Measurements from ENCODE around the gene PRR18. TPM values are rescaled to one million over a fixed set of nuclear protein-coding genes. Genes with fewer than 3 reads are reported as not detected.

Gene PRR18
- total RNA-seq, 2 experiments from 2014 or later: not detected

DNA sequence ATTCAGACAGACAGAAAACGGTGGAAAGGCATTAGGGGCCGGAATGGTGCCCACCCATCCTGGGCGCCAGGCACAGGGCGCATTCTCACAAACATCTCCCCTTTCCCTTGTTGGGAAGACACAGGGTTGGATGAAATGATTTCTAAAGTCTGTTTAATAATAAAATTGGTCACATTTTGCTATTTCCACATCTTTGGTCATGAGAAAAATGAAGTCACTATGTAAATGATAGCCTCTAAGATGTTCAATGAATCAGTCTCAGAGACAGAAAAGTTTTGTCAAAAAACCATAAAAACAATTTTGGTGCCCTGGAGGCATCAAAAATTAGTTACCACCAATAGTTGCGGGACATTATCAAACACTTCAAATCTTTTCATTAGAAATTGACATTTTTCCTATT lies 40.7 kb downstream of the PRR18 start:
- H3K4me1 Mint-ChIP-seq (ENCODE audit: low read depth): peaks cover 3% of the 10 kb centered on the region
- ATAC-seq (no peak), DNase-seq (no peak)
- H3K36me3 Mint-ChIP-seq (ENCODE audit: low read depth): no peaks in the 10 kb centered on the region
- H3K27me3 Mint-ChIP-seq (ENCODE audit: low read depth): peaks cover 6% of the 10 kb centered on the region
- H3K27ac Mint-ChIP-seq: no peak overlapping the region
- CTCF ChIA-PET: interaction anchor here (1.4 kb wide), 1 partner anchor 8 kb away, joined by 4 read pairs; no protein-coding TSS in a partner anchor
- H3K9me3 Mint-ChIP-seq (ENCODE audit: insufficient read depth): no peaks in the 10 kb centered on the region
- POLR2A ChIA-PET: no interaction called here
- no peak overlapping the region for H3K4me3 Mint-ChIP-seq

DNA sequence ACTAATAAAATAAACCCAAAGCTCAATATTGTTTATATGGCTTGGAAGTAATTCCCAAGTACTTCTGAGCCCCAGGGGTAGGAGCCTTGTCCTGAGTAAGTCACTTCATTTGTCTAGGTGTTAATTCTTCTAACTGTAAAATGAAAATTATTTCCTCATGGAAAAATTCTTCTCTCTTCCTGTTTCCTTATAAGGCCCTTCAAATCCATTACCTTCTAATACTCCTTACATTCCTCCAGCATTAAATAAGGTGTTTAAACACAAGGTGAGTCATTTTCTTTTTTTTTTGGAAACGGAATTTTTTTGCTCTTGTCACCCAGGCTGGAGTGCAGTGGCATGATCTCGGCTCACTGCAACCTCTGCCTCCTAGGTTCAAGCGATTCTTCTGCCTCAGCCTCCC lies 41.9 kb downstream of the PRR18 start:
- H3K9me3 Mint-ChIP-seq (ENCODE audit: insufficient read depth): no peaks in the 10 kb centered on the region
- no peak overlapping the region for H3K4me3 Mint-ChIP-seq
- no peak overlapping the region for H3K27ac Mint-ChIP-seq
- ChIA-PET CTCF (interaction anchor here (1.0 kb wide), 1 partner anchor 31 kb away, joined by 3 read pairs; no protein-coding TSS in a partner anchor), POLR2A (no interaction called here)
- peaks cover 8% of the 10 kb centered on the region for H3K27me3 Mint-ChIP-seq (ENCODE audit: low read depth)
- H3K4me1 Mint-ChIP-seq (ENCODE audit: low read depth): peaks cover 9% of the 10 kb centered on the region
- DNase-seq: no peak
- no peak for ATAC-seq
- H3K36me3 Mint-ChIP-seq (ENCODE audit: low read depth): no peaks in the 10 kb centered on the region

DNA sequence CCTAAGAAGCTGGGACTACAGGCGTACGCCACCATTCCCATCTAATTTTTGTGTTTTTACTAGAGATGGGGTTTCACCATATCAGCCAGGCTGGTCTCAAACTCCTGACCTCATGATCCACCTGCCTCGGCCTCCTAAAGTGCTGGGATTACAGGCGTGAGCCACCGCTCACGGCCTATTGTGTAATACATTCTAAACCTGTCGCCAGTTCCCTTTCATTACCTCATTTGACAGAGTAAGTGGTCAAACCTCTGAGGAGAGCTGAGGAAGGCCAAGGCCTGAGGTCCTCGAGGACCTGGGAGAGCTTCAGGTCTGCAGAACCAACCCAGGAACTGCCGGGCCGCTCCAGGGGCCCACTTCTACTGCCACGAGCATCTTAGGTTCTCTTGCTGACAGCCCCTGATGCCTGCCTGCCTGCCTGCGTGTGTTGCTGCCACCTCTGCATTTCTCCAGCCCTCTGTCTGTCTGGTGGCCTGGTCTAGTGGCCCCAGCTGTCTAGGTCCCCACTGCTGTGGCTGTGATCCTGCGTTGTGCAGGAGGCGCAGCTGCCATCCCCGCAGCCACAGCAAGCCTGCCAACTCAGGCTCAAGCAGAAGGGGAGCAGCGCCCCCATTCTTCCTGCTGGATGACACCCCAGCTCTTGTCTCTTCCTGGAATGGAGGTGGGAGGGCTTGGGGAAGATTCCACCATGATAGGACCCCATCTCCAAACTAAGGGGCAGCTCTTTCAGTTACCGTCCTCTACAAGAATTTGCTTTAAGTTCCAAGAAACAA lies 45.3 kb downstream of the PRR18 start:
- Mint-ChIP-seq H3K36me3 (ENCODE audit: low read depth) (no peaks in the 10 kb centered on the region), H3K27ac (no peak overlapping the region), H3K4me3 (no peak overlapping the region), H3K9me3 (ENCODE audit: insufficient read depth) (no peaks in the 10 kb centered on the region), H3K27me3 (ENCODE audit: low read depth) (peaks cover 4% of the 10 kb centered on the region), H3K4me1 (ENCODE audit: low read depth) (peaks cover 35% of the 10 kb centered on the region)
- ATAC-seq (no peak), DNase-seq (no peak)
- ChIA-PET POLR2A (no interaction called here), CTCF (no interaction called here)

- CTCF ChIA-PET: interaction anchor here (0.7 to 1.8 kb wide), 12 partner anchors 9 to 141 kb away, joined by 3 to 7 read pairs (median 4); no protein-coding TSS in a partner anchor
- peak overlapping the region; percentile 87 for H3K27ac Mint-ChIP-seq
- DNase-seq (no peak), ATAC-seq (peak; percentile 14)
- peaks cover 49% of the 10 kb centered on the region for H3K4me1 Mint-ChIP-seq (ENCODE audit: low read depth)
- H3K27me3 Mint-ChIP-seq (ENCODE audit: low read depth): peaks cover 22% of the 10 kb centered on the region
- peak overlapping the region; percentile 70 for H3K4me3 Mint-ChIP-seq
- POLR2A ChIA-PET: interaction anchor here (0.7 to 1.1 kb wide), 2 partner anchors 14 to 117 kb away, joined by 3 read pairs; no protein-coding TSS in a partner anchor
- no peaks in the 10 kb centered on the region for H3K9me3 Mint-ChIP-seq (ENCODE audit: insufficient read depth)
- peaks cover 8% of the 10 kb centered on the region for H3K36me3 Mint-ChIP-seq (ENCODE audit: low read depth)
These were observed 48.8 kb downstream of the PRR18 start for GRCh38 chr6:166259296-166259977.

DNA sequence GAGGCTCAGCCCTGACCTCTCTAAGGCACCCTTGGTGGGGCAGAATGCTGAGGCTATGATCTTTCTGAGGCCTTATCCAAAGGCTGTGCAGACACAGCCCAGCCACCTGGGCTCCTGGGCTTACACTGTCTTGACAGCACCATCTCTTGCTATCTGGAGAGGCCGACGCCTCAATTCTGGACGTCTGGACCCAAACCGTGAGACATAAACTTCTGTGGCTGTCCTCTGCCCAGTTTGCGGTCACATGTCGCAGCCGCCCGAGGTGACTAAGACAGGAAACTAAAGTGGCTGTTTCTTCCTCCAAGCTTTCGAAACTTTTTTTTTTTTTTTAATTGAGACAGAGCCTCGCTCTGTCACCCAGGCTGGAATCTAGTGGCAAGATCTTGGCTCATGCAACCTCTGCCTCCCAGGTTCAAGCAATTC lies 49.3 kb downstream of the PRR18 start:
- peaks cover 55% of the 10 kb centered on the region for H3K4me1 Mint-ChIP-seq (ENCODE audit: low read depth)
- POLR2A ChIA-PET: interaction anchor here (1.1 kb wide), 1 partner anchor 14 kb away, joined by 3 read pairs; no protein-coding TSS in a partner anchor

DNA sequence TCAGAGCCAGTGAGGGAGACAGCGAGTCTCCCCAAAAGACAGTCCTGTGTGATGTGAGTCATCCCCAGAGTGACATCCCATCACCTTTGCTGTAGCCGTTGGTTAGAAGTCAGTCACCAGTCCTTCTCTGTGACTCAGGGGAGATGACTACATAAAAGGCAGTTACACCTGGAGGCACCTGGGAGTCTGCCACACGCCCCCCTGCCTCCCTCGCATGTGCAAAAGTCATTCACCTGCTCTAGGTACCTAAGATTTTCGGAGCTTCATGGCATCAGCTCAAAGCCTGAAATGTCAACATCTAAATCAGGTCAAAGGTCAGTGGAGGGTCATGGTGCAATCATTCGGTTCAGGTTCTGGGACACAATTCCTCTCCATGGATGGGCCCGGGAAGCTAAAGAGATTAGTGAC lies 50.3 kb downstream of the PRR18 start:
- Mint-ChIP-seq H3K27me3 (ENCODE audit: low read depth) (peaks cover 31% of the 10 kb centered on the region), H3K4me1 (ENCODE audit: low read depth) (peaks cover 58% of the 10 kb centered on the region), H3K4me3 (peak overlapping the region; percentile 70), H3K27ac (peak overlapping the region; percentile 87), H3K9me3 (ENCODE audit: insufficient read depth) (no peaks in the 10 kb centered on the region), H3K36me3 (ENCODE audit: low read depth) (peaks cover 8% of the 10 kb centered on the region)
- ChIA-PET POLR2A (interaction anchor here (0.7 kb wide), 1 partner anchor 416 kb away, joined by 3 read pairs; no protein-coding TSS in a partner anchor), CTCF (interaction anchor here (0.6 to 1.0 kb wide), 2 partner anchors 18 to 123 kb away, joined by 3 read pairs; no protein-coding TSS in a partner anchor)
- peak; percentile 28 for ATAC-seq
- DNase-seq: peak; percentile 50

More for the DNA sequence above, 49.3 kb downstream of the PRR18 start:
- Mint-ChIP-seq H3K27me3 (ENCODE audit: low read depth) (peaks cover 28% of the 10 kb centered on the region), H3K27ac (peak overlapping the region; percentile 87), H3K36me3 (ENCODE audit: low read depth) (peaks cover 8% of the 10 kb centered on the region), H3K9me3 (ENCODE audit: insufficient read depth) (no peaks in the 10 kb centered on the region), H3K4me3 (peak overlapping the region; percentile 70)
- peak; percentile 66 for DNase-seq
- ATAC-seq: peak; percentile 87
- CTCF ChIA-PET: interaction anchor here (0.7 to 1.8 kb wide), 12 partner anchors 8 to 142 kb away, joined by 3 to 7 read pairs (median 4); no protein-coding TSS in a partner anchor

Other genes starting within 250 kb of the PRR18 start
- not detected for gene TBXT, start 140.5 kb downstream of the PRR18 start, total RNA-seq
- 10 to 100 TPM; 27.7 to 30.5 TPM for gene SFT2D1, start 34.2 kb upstream of the PRR18 start, total RNA-seq
- 10 to 100 TPM; 32.8 to 36.7 TPM for gene MPC1, start 74.5 kb upstream of the PRR18 start, total RNA-seq